HG03521 (cell line): ENCODE results near the gene SHMT2.
"Not testable (repeated sequence)": the region's sequence is repeated elsewhere in the genome, so short reads cannot be mapped to it uniquely, and the experiment has no call there.

Experiments used
- ATAC-seq: cut with Tn5 transposase; IDR thresholded peaks from one replicate; pipeline ENCODE4 v1.9.1; 2021; ENCODE audit warnings: mild to moderate bottlenecking, moderate library complexity; ENCODE audit not compliant: unreplicated experiment

The SHMT2 gene

DNA sequence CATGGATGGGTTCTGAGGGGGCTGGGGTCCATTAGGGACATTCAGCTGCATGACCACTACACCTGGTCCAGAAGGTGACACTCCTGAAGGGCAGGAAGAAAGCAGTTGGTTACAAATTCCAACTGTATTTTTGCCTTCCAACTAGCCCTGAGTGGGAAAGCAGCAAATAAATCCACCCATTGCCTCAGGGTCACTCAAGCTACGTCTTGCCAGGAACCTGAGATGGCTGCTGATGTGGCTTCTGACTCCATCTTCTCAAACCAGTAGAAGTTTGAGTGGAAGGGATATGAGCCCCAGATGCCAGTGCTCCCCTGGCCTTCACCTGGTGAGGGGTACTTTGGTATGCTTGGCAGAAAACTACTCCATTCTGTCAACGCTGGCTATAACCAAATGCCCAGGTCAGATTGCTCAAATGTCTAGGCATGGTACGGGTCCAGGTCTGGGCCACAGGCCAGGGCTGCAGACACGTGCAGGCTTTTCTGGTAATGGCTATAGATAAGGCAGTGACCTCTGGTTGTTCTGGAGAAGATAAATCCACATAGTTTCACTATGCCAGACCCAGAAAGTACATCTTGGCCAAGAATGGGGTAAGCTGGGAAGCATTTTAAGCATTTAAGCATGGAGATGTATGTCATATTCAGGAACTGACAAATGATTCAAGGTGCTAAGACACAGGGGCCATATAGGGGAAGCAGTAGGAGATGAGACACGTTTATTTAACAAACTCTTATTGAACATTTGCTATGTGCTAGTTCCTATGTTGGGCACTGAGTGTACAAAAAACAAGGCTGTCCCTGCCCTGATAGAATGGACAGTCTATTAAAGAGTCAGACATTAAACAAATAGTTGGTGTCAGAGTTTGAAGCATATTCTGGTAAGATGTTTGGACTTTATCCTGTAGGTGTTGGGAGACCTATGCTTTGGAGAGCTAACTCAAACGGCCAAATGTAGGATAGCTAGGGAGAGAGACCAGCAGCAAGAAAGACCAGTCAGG lies 29.8 kb downstream of the SHMT2 start:
- ATAC-seq, result no peak

GRCh38 chr12:57260366-57260765 lies 30.9 kb downstream of the SHMT2 start:
- ATAC-seq, result no peak

- ATAC-seq, result no peak
Measured at GRCh38 chr12:57261428-57261865, 31.9 kb downstream of the SHMT2 start.

DNA sequence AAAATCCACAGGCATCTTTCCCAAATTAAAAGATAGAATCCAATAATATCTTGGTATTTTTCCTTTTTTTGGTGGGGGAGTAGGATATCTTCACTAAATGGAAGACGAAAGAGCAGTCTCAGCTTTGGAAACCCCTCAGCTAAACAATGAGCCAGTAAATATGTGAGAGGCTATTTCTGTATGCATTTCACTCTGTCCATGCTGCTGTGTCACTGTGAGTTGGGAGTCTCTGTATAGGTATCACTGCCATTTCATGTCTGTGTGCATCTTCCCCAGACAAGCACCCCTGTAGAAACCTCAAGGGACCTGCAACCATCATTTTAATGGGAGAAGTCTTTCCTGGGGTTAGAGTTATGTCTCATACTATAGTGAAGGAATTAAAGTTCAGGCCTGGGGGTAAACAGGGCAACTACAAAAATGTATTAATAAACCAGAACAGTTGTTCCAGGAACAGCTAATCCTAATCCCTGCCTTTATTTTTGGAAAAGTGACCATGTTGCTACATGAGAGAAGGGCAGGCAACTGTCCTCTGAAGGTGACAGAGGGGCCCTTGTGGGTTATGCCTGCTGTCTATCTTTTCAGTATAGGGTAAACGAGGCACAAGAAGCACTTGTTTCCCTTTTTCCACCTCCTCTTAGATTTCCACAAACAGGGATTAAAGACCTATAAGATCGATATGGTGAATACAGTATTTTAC lies 32.8 kb downstream of the SHMT2 start:
- ATAC-seq, result no peak

GRCh38 chr12:57263096-57263495 lies 33.6 kb downstream of the SHMT2 start:
- ATAC-seq, result no peak

DNA sequence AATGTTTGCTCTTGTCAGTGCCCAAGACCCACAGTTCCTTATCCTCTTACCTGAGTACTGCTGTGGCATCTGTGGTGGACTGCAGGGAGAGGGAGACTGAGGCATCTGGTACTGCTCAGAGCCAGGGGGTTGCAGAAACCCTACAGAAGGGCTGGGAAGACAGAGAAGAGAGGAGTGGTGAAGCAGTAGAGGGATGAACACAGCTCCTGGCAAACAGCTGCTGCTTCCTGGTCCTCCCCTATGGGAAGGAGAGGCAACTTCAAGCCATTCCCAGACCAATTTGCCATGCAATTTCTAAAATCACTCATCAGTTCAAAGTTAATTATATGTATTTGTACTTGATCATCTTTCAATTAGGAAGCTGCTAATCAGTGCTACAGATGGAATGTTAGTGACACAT lies 37.2 kb downstream of the SHMT2 start:
- no peak for ATAC-seq

- no peak for ATAC-seq
Measured at GRCh38 chr12:57268264-57268663, 38.8 kb downstream of the SHMT2 start.

- no peak for ATAC-seq
Measured at GRCh38 chr12:57270966-57271470, 41.5 kb downstream of the SHMT2 start.

DNA sequence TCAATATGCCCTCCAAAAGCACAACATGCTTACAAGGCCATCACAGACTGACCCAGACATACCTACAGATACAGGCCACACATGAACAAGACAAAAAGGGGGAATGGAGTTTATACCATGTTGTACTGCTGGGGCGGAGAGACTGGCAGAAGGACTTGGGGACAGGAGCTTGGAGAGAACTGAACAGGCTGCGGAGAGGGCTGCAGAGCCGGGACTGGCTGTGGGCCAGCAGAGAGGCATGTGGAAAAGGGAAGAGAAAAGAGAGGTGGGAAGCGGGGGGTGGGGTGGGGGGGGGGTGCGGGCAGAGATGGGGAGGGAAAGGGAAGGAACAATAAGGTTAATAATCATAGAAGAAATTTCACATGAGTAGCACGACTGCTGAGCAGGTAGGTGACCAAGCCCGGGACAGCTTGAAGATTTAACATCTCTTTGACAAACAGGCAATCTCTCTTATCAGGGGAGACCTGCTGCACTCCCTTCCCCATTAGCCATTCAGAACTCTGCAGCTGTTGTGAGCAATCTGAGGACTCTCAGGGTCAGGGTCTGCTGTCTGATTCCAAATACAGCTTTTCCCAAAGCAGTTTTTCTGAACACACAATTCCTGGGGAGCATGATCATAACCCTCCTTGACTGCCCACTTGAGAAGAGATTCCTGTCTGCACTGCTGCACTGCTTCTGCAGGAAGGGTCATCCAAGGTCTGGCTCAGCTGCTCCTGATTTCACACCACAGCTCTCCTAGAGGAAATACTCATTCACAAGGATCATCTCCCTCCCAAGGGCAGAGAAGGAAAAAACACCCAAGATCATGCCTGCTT lies 43.0 kb downstream of the SHMT2 start:
- ATAC-seq, result no peak

DNA sequence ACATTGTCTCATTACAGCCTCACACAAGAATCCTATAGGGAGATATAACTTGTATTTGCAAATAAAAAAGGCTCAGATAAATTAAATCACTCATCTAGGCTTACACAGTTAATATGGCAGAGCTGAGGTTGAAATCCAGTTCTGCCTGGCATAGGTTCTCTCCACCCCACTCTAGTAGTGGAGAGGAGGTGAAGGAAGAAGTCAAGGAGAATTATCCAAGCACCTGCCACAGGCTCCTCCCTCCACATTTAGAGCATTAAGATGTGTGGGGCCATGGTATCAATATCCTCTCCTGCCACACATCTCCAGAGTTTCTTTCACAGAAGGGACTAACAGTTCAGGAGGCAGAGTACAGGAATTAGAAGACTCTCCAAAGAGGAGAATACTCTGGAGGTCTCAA lies 44.0 kb downstream of the SHMT2 start:
- ATAC-seq, result no peak

GRCh38 chr12:57276233-57276632 lies 46.7 kb downstream of the SHMT2 start:
- ATAC-seq, result not testable (repeated sequence)

DNA sequence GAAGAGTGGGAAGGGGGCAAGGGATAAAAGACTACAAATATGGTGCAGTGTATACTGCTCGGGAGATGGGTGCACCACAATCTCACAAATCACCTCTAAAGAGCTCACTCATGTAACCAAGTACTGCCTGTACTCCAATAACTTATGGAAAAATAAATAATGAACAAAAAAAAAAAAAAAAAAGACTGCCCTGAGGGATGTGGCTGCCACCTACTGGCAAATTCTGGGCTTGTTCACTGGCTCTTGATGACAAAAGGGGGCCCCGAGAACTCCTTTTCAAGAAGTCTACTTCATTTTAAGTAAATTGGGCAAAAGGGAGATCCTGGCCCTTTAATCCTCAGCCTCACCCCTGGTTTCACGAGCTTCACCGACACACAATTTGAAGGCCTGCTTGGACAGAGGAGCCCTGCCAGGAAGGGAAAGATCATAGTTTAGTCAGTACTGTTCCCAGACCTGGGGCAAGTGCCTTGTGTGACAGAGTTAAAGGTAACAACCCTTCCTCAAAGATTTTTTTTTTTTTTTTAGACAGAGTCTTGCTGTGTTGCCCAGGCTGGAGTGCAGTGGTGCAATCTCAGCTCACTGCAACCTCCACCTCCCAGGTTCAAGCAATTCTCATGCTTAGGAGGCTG lies 47.5 kb downstream of the SHMT2 start:
- ATAC-seq, result no peak

DNA sequence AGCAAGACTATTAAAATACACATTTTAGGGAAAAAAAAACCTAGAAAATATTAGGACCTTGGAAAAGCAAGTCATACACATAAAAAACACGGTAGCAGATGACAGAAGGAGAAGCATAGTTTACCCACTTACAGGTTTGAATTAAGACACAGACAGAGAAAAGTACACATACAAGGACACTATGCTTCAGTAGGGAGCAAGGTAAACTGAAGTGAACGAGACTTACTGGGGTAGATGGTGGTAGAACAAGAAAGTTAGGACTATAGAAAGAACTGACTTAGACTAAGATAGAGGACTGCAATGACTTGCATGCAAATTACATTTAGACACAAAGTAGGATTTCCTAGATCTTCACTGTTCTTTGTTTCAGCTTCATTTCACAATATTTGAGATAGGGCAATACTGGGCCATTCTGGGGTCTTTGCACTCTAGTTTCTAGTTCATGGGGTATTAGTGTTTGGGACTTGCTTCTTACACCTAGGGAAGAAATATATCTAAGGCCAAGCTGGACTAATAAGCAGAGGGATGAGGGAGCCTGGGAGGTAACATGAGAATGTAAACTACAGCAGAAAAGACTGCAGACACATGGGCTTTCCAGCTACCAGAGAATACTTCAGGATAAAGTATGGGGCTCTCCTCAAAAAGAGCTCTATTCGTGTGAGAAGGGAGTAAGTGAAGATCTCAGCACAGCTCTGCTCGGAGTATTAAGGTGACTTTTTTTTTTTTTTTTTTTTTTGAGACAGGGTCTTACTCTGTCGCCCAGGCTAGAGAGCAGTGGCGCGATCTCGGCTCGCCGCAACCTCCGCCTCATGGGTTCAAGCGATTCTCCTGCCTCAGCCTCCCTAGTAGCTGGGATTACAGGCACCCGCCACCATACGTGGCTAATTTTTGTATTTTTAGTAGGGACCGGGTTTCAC lies 49.2 kb downstream of the SHMT2 start:
- ATAC-seq, result no peak

DNA sequence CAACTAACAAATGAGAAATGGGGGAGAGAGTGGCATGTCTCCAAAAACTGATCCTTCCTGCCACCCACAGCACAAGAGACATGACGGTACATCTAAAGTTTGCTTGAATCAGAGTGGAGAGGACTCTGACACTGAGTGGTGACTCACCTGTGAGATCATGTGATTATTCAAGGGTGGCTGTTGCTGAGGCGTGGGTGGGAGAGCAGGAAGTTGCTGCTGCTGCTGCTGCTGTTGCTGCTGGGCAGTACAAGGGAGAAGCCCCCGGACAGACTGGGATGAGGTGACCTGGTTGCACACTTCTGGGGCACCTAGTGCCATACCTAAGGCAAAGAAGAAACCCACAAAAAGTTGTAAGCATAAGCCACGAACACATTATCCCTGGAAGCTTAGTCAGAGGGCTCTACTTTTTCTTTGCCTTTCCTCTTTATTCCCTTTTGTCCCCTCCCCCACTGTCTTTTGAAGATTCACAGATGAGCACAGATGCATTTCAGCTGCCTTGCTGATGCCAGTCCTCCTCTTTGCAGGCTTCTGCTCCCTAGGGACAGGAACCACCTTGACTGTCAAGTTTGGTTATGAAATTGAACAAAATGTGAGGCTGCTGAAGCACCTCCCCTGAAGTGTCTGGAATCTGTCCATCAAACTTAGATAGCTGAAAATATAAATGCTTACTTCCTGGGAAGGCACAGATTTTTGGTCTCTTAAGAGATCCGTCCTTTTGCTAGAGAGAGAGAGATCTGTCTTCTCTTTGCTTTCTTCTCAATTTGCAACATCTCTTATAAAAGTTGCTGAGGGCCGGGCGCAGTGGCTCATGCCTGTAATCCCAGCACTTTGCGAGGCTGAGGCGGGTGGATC lies 50.9 kb downstream of the SHMT2 start:
- peak; percentile 90 for ATAC-seq

- ATAC-seq, result not testable (repeated sequence)
Measured at GRCh38 chr12:57282073-57282472, 52.6 kb downstream of the SHMT2 start.
